GM18508 (cell line): ENCODE data around the gene CMIP.
A peak's percentile ranks its signal among the peaks of the same experiment; 100 is the strongest.

ENCODE experiments used
- ATAC-seq: cut with Tn5 transposase; IDR thresholded peaks from one replicate; pipeline ENCODE4 v1.9.1; 2021; ENCODE audit warnings: moderate number of reproducible peaks; ENCODE audit not compliant: insufficient read depth, unreplicated experiment

Gene CMIP

GRCh38 chr16:81701296-81701970, 256.8 kb downstream of the CMIP start:
- no peak for ATAC-seq

DNA sequence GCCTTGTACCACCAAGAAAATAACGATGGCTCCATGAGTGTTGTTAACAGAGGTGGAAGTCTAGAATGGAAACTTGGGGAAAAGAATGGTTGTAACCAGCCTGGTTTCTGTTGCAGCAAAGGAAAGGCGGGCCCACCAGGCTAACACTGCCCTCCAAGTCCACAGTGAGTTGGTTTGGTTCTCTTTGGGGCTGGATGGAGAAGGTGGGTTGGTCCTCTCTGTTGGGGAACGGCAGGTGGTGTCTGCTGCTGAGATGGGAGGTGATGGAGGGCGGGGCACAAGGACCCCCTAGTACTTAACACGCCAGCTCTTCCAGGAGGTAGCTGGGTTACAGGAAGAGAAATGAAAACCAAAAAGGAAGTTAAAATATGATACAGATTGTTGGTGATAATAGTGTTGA, 257.9 kb downstream of the CMIP start:
- ATAC-seq, result no peak

DNA sequence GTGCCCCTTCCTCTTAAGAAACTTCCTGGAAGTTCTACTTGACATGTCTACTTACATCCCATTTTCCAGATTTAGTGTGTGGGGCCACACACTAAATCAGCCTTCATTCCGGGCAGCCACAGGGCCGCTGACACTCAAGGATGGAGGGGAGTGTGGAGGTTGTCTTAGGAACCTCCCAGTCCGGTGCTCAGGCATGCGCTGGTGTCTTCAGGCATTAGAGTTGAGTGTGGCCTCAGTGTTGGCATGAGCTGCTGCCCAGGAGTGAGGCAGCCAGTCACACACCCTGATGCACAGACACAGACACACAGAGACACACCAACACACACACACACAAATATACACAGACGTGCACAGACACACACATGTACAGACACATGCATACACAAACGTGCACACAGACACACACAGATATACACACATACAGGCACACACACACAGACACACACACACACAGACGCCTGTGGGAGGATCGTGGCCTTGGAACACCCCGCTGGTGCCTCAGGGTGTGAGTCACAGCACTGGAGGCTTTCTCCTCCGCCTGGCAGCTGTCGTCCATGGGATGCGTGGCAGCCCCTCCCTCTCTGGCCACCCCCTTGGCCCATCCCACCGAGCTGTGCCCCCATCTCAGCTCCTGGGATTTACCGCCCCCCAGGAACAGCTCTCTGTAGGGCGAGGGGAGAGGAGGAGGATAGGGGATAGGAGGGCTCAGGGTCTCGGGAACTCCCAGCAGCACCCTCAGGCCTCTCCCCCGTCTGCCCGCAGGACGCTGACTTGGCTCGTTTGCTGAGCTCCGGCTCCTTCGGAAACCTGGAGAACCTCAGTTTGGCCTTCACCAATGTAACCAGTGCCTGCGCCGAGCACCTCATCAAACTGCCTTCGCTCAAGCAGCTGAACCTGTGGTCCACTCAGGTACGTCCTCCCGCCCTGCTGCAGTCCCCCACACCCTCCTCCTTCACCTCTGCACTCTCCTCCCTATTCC, 258.9 kb downstream of the CMIP start:
- ATAC-seq, result no peak

- ATAC-seq, result no peak
Measured at GRCh38 chr16:81705261-81705660, 260.7 kb downstream of the CMIP start.

DNA sequence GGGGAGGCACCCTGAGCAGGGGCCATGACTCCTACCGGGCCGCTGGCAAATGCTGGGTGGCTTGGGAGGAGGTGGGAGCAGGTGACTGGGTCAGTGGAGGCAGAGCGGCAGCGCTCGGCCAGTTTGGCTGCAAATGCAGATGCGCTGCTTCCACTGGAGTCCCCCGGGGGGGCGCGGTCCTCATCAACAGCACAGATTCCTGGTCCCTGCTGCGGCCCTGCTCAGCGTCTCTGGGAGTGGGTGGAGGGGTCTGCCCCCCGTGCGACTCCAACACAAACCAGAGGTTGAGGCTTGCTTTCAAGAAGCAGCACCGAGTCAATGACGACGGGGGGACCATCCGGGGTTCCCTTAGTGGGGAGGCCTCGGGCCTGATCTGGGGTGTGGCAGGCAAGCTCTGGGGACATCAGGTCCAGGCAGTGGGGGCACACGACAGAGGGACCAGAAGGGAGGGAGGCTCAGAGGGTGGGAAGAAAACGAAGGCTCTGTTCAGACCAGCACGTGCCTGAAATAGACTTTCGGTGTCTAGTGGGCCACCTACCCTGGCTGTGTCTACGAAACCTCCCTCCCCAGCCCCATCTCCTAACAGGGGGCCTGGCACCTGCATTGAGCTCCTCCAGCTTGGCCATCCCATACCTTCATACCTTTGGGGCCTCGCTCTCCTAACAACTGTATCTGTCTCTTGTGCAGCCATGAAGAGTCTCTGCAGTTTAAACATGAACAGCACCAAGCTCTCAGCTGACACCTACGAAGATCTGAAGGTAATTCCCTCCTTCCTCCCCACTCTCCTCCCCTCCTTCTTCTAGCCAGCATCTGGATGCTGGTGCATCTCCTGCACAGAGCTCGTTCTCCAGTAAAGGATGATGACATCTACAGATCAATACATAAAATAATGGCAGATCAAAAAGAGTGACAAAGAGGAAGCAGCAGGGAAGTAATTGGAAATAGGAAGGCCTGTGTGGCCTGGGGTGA, 262.0 kb downstream of the CMIP start:
- no peak for ATAC-seq

GRCh38 chr16:81707411-81708265, 263.0 kb downstream of the CMIP start:
- no peak for ATAC-seq

DNA sequence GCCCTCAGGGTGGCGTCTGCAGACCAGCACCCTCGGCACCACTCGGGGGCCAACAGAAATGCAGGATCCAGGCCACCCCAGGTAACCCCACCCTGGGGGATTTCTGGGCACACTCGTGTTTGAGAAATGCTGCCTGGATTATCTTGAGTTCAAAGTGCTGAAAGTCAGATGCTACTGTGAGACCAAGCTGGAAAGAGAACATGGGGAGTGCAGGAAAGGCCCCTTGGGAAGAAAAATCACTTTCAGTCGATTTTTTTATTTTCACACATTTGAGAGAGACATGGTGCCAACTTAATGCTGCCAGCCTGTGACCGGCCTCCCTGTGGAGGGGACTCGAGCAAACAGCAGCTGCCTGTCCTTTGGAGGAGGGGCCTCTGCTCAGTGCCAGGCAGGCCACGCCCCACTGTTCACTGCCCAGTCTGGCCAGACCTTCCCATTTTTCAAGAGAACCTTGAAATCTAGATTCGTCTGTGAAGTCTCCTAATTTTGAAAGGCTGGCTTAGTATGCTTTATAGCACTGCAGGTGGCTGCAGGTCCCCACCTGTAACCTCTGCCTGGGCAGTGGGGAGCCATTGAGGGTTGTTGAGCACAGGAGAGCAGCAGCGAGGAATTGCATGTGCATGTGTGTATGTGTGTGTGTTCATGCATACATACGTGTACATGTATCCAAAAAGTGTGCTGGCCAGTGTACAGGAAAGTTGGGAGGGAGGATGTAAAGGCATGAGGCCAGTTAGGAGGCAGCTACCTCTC, 263.8 kb downstream of the CMIP start:
- ATAC-seq, result no peak

- no peak for ATAC-seq
Measured at GRCh38 chr16:81709016-81709900, 264.6 kb downstream of the CMIP start.

DNA sequence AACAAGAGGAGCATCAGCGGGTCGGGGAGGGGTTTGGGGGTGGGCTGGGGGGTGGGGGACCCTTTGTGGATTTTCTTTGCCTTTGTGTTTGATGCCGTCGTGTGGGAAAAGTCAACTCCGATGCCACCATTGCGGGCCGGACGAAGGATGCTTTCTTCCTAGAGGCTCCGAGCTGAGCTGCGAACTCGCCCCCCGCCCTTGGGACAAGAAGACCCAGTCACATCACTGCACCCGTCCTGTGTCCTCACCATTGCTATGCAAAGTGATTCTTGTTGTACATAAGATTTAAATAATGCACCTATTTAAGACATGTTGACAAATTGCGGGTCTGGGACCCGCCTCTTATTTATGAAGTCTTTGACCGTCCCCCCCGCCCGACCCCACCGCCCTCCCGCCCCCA, 265.4 kb downstream of the CMIP start:
- ATAC-seq, result no peak

- ATAC-seq, result no peak
Measured at GRCh38 chr16:81710596-81710995, 266.0 kb downstream of the CMIP start.

GRCh38 chr16:81711657-81712319, 267.2 kb downstream of the CMIP start:
- no peak for ATAC-seq

GRCh38 chr16:81712681-81713080, 268.1 kb downstream of the CMIP start:
- no peak for ATAC-seq

GRCh38 chr16:81713295-81713772, 268.7 kb downstream of the CMIP start:
- no peak for ATAC-seq

- ATAC-seq, result no peak
Measured at GRCh38 chr16:81713796-81714195, 269.2 kb downstream of the CMIP start.

GRCh38 chr16:81714583-81714982, 270.0 kb downstream of the CMIP start:
- ATAC-seq, result no peak

DNA sequence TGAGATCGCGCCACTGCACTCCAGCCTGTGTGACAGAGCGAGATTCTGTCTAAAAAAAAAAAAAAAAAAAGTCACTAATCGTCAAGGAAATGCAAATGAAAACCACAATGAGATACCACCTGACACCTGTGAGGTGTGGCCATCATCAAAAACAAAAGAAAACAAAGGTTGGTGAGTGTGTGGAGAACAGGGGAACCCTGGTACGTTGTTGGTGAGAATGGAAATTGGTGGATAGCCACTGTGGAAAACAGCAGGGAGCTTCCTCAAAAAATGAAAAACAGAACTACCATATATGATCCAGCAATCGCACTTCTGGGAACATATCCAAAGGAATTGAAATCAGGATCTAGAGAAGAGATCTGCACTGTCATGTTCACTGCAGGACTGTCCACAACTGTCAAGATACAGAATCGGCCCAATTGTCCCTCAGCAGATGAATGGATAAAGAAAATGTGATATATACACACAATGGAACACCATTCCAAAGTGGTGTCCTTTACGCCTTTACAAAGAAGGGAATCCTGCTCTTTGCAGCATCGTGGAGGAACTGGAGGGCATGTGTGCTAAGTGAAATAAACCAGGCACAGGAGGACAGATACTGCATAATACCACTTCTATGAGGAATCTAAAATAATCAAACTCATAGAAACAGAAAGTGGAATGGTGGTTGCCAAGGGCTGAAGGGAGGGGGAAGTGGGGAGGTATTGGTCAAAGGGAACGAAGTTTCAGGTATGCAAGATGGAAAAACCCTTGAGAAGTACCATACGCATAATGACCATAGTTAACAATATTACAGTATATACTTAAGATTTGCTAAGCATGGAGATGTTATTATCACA, 271.0 kb downstream of the CMIP start:
- peak; percentile 49 for ATAC-seq
